ENCODE measurements around the gene AMFR. TPM values are rescaled to one million over a fixed set of nuclear protein-coding genes. Genes with fewer than 3 reads are reported as not detected.

Gene AMFR
- total RNA-seq, 3 donors from 2014 or later (not counting 1 experiment from before 2014, with no cell fraction given) = 58.4 to 87.1 (median 71.7) TPM

- intact Hi-C loops (cut with micrococcal nuclease) = no loop called here
- H3K4me1 ChIP-seq (ENCODE audit: control insufficient read depth, insufficient read depth, low read length) = peaks cover 13% of the 10 kb centered on the region
- no peak overlapping the region for H3K4me3 Mint-ChIP-seq
- DNase-seq (no peak), ATAC-seq (no peak)
- no peaks in the 10 kb centered on the region for H3K9me3 ChIP-seq (ENCODE audit: control insufficient read depth, insufficient read depth, low read length)
- no peak for TF ChIP-seq CTCF (IDR thresholded peaks at IDR 0.05)
- H3K27ac ChIP-seq (ENCODE audit: low read length) = no peak overlapping the region
- no peak overlapping the region for H3K4me3 ChIP-seq (ENCODE audit: low read length)
- H3K27ac Mint-ChIP-seq = no peak overlapping the region
- H3K27me3 ChIP-seq (ENCODE audit: control insufficient read depth, insufficient read depth, low read length) = no peaks in the 10 kb centered on the region
- H3K4me1 Mint-ChIP-seq = peaks cover 10 to 13% of the 10 kb centered on the region in 2 donors
- H3K36me3 Mint-ChIP-seq = no peaks in the 10 kb centered on the region
- no peaks in the 10 kb centered on the region for H3K9me3 Mint-ChIP-seq
- WGBS (ENCODE audit: insufficient coverage) = 90% methylated on average over 15 of the region's 15 CpGs
- no peaks in the 10 kb centered on the region for H3K27me3 Mint-ChIP-seq (ENCODE audit: low read depth in 2 of 2)
- H3K36me3 ChIP-seq (ENCODE audit: control insufficient read depth, insufficient read depth, low read length) = no peaks in the 10 kb centered on the region
Measured at GRCh38 chr16:56353054-56353921, 72.1 kb downstream of the AMFR start.

- Mint-ChIP-seq H3K27me3 (ENCODE audit: low read depth in 2 of 2) (no peaks in the 10 kb centered on the region), H3K36me3 (no peaks in the 10 kb centered on the region), H3K4me3 (no peak overlapping the region), H3K9me3 (no peaks in the 10 kb centered on the region), H3K27ac (no peak overlapping the region), H3K4me1 (peaks cover 10% of the 10 kb centered on the region in 2 donors)
- Histone ChIP-seq H3K9me3 (ENCODE audit: control insufficient read depth, insufficient read depth, low read length) (no peaks in the 10 kb centered on the region), H3K27ac (ENCODE audit: low read length) (no peak overlapping the region), H3K27me3 (ENCODE audit: control insufficient read depth, insufficient read depth, low read length) (no peaks in the 10 kb centered on the region), H3K36me3 (ENCODE audit: control insufficient read depth, insufficient read depth, low read length) (no peaks in the 10 kb centered on the region), H3K4me3 (ENCODE audit: low read length) (no peak overlapping the region), H3K4me1 (ENCODE audit: control insufficient read depth, insufficient read depth, low read length) (peaks cover 13% of the 10 kb centered on the region)
- no peak for TF ChIP-seq CTCF (IDR thresholded peaks at IDR 0.05)
- ATAC-seq (no peak), DNase-seq (no peak)
- 86% methylated on average over 7 of the region's 7 CpGs for WGBS (ENCODE audit: insufficient coverage)
- intact Hi-C loops (cut with micrococcal nuclease) = no loop called here
Measured at GRCh38 chr16:56352351-56353053, 72.8 kb downstream of the AMFR start.

GRCh38 chr16:56351481-56351880 is 73.9 kb downstream of the AMFR start:
- no peak for TF ChIP-seq CTCF (IDR thresholded peaks at IDR 0.05)
- Histone ChIP-seq H3K27ac (ENCODE audit: low read length) (no peak overlapping the region), H3K4me1 (ENCODE audit: control insufficient read depth, insufficient read depth, low read length) (peaks cover 6% of the 10 kb centered on the region), H3K36me3 (ENCODE audit: control insufficient read depth, insufficient read depth, low read length) (no peaks in the 10 kb centered on the region), H3K4me3 (ENCODE audit: low read length) (no peak overlapping the region), H3K9me3 (ENCODE audit: control insufficient read depth, insufficient read depth, low read length) (no peaks in the 10 kb centered on the region), H3K27me3 (ENCODE audit: control insufficient read depth, insufficient read depth, low read length) (no peaks in the 10 kb centered on the region)
- intact Hi-C loops (cut with micrococcal nuclease) = no loop called here
- Mint-ChIP-seq H3K36me3 (no peaks in the 10 kb centered on the region), H3K9me3 (no peaks in the 10 kb centered on the region), H3K27ac (no peak overlapping the region), H3K27me3 (ENCODE audit: low read depth in 2 of 2) (no peaks in the 10 kb centered on the region), H3K4me3 (no peak overlapping the region), H3K4me1 (peaks cover 6% of the 10 kb centered on the region in 2 donors)
- ATAC-seq (no peak), DNase-seq (no peak)
- 87% methylated on average over 6 of the region's 6 CpGs for WGBS (ENCODE audit: insufficient coverage)
